Peyer's patch (tissue), 4 donors: ENCODE results near the gene SERPINH1. TPM values are rescaled to one million over a fixed set of nuclear protein-coding genes. Genes with fewer than 3 reads are reported as not detected.

Experiments used
- DNase-seq, 3 donors: peaks; one replicate each; pipeline ENCODE4 v3.0.0-alpha.2; 2017 to 2019
- H3K27ac ChIP-seq, 4 donors: fragments of 200-600 bp; sonication (generic); one replicate each; pipeline ENCODE4 v1.5.1; 2016 to 2019
- H3K27me3 ChIP-seq, 2 donors: fragments of 200-600 bp; sonication (generic); one replicate each; pipeline ENCODE4 v1.5.1; 2019
- H3K36me3 ChIP-seq, 3 donors: fragments of 200-600 bp; sonication (generic); one replicate each; pipeline ENCODE4 v1.5.1; 2016 to 2019
- H3K4me1 ChIP-seq, 4 donors: fragments of 200-600 bp; sonication (generic); one replicate each; pipeline ENCODE4 v1.5.1; 2016 to 2019
- H3K4me3 ChIP-seq, 4 donors: fragments of 200-600 bp; sonication (generic); 1 replicate in 3 of 4; 2 replicates in 1 of 4; pipeline ENCODE4 v1.5.1; 2016 to 2019; ENCODE audit warnings: mild to moderate bottlenecking in 1 of 4
- H3K9me3 ChIP-seq, 4 donors: fragments of 200-600 bp; sonication (generic); one replicate each; pipeline ENCODE4 v1.5.1; 2016 to 2019; ENCODE audit warnings: mild to moderate bottlenecking in 1 of 4
- CTCF ChIP-seq, 6 experiments: fragments of 450-650 bp in 4 of 6; fragments of 200-600 bp in 2 of 6; sonication (generic) in 1 of 6; IDR thresholded peaks; one replicate each; pipeline ENCODE4 v1.5.1; 2017 to 2019; ENCODE audit warnings: antibody characterized with exemption in 6 of 6, mild to moderate bottlenecking in 3 of 6, moderate library complexity in 1 of 6
- POLR2A ChIP-seq, 2 donors: fragments of 450-650 bp; IDR thresholded peaks; one replicate each; pipeline ENCODE4 v1.5.1; 2017; ENCODE audit warnings: antibody characterized with exemption in 2 of 2, mild to moderate bottlenecking in 2 of 2, moderate library complexity in 2 of 2
- total RNA-seq, 4 donors: library from RNA; depleted of rRNA; stranded (reverse); fragments of >200 nt; gene quantifications; one replicate each; pipeline ENCODE4 v1.1.0, GENCODE V29; 2016

Gene SERPINH1
- total RNA-seq, 4 donors from 2014 or later: 35.4 to 50.9 (median 43.4) TPM

- H3K4me1 ChIP-seq: no peaks in the 10 kb centered on the region
- no peak overlapping the region for H3K27ac ChIP-seq
- no peak for TF ChIP-seq CTCF (IDR thresholded peaks at IDR 0.05)
- no peak for TF ChIP-seq POLR2A (IDR thresholded peaks at IDR 0.05)
Measured at GRCh38 chr11:75518204-75518549, 43.9 kb upstream of the SERPINH1 start.

GRCh38 chr11:75518771-75519653 is 43.0 kb upstream of the SERPINH1 start:
- no peak for TF ChIP-seq POLR2A (IDR thresholded peaks at IDR 0.05)
- TF ChIP-seq CTCF (IDR thresholded peaks at IDR 0.05): no peak
- Histone ChIP-seq H3K36me3 (no peaks in the 10 kb centered on the region), H3K4me1 (no peaks in the 10 kb centered on the region), H3K9me3 (no peaks in the 10 kb centered on the region), H3K4me3 (no peak overlapping the region), H3K27me3 (no peaks in the 10 kb centered on the region), H3K27ac (no peak overlapping the region)
- DNase-seq: no peak

More at GRCh38 chr11:75518204-75518549, 43.9 kb upstream of the SERPINH1 start:
- DNase-seq: no peak
- Histone ChIP-seq H3K27me3 (no peaks in the 10 kb centered on the region), H3K9me3 (no peaks in the 10 kb centered on the region), H3K4me3 (no peak overlapping the region), H3K36me3 (no peaks in the 10 kb centered on the region)

- DNase-seq: no peak
- Histone ChIP-seq H3K4me3 (no peak overlapping the region), H3K9me3 (no peaks in the 10 kb centered on the region), H3K4me1 (peaks cover 0 to 9% (median 0%) of the 10 kb centered on the region in 4 donors), H3K27me3 (no peaks in the 10 kb centered on the region), H3K27ac (no peak overlapping the region), H3K36me3 (no peaks in the 10 kb centered on the region)
- TF ChIP-seq CTCF (IDR thresholded peaks at IDR 0.05) (no peak), POLR2A (IDR thresholded peaks at IDR 0.05) (no peak)
Measured at GRCh38 chr11:75520688-75521087, 41.4 kb upstream of the SERPINH1 start.

- Histone ChIP-seq H3K27me3 (no peaks in the 10 kb centered on the region), H3K4me3 (no peak overlapping the region), H3K27ac (no peak overlapping the region), H3K4me1 (peaks cover 0 to 17% (median 0%) of the 10 kb centered on the region in 4 donors), H3K36me3 (no peaks in the 10 kb centered on the region), H3K9me3 (no peaks in the 10 kb centered on the region)
- no peak for TF ChIP-seq CTCF (IDR thresholded peaks at IDR 0.05)
- no peak for TF ChIP-seq POLR2A (IDR thresholded peaks at IDR 0.05)
- no peak for DNase-seq
Measured at GRCh38 chr11:75522286-75523044, 39.6 kb upstream of the SERPINH1 start.

- Histone ChIP-seq H3K9me3 (no peaks in the 10 kb centered on the region), H3K27me3 (no peaks in the 10 kb centered on the region), H3K4me1 (peaks cover 0 to 17% (median 0%) of the 10 kb centered on the region in 4 donors), H3K36me3 (no peaks in the 10 kb centered on the region), H3K4me3 (no peak overlapping the region), H3K27ac (no peak overlapping the region)
- no peak for TF ChIP-seq POLR2A (IDR thresholded peaks at IDR 0.05)
- no peak for TF ChIP-seq CTCF (IDR thresholded peaks at IDR 0.05)
- DNase-seq: peak in 1 of 3 donors; percentile 60
Measured at GRCh38 chr11:75523189-75523588, 38.9 kb upstream of the SERPINH1 start.
